DOHH2 (cell line): ENCODE results near the gene DLX2.

Experiments
- CTCF ChIP-seq: fragments of 200-600 bp; sonication (generic); IDR thresholded peaks from one replicate; pipeline ENCODE4 v1.5.1; 2014; ENCODE audit warnings: antibody characterized with exemption, mild to moderate bottlenecking, low read depth, low read length; ENCODE audit not compliant: poor library complexity, severe bottlenecking
- EZH2phosphoT487 ChIP-seq: fragments of 200-600 bp; sonication (generic); IDR thresholded peaks from 2 replicates; pipeline ENCODE4 v1.6.1; 2017; ENCODE audit warnings: borderline replicate concordance, mild to moderate bottlenecking, antibody characterized with exemption, low read length, moderate library complexity, mixed read lengths

GRCh38 chr2:172137109-172137508 is 34.4 kb upstream of the DLX2 start:
- TF ChIP-seq CTCF (no peak), EZH2phosphoT487 (no peak)
